SK-N-MC (cell line): ENCODE measurements around the gene USP13.

Experiments
- EZH2 ChIP-seq: fragments of 200-600 bp; sonication (generic); IDR thresholded peaks from one replicate; pipeline ENCODE4 v1.6.1; 2017; ENCODE audit warnings: antibody characterized with exemption
- POLR2AphosphoS5 ChIP-seq: IDR thresholded peaks from 2 replicates; pipeline ENCODE4 v1.6.1; 2012; ENCODE audit warnings: mild to moderate bottlenecking, low read depth, low read length, borderline replicate concordance

- TF ChIP-seq EZH2 (no peak), POLR2AphosphoS5 (no peak)
Measured at GRCh38 chr3:179788996-179789395, 136.2 kb downstream of the USP13 start.
